T47D (cell line): Measurements from ENCODE around the gene SPAG7.
A peak's percentile ranks its signal among the peaks of the same experiment; 100 is the strongest.

Experiments
- DNase-seq, 2 experiments: peaks; one replicate each; pipeline versions ENCODE4 v3.0.0 to v3.0.0-alpha.2; 2011 to 2012; ENCODE audit warnings: low read depth in 1 of 2, low spot score in 1 of 2
- JUND ChIP-seq: IDR thresholded peaks from 2 replicates; pipeline ENCODE4 v1.6.1; 2012; ENCODE audit warnings: low read depth
- in situ Hi-C: cut with HindIII; loops from 2 replicates; pipeline ENCODE4 v1.10.0; 2016; ENCODE audit warnings: low sequenced_read_pairs, low pct_unique_long_range_greater_than_20kb

SPAG7 gene

GRCh38 chr17:4955091-4955490, 12.5 kb downstream of the SPAG7 start:
- TF ChIP-seq JUND, result no peak
- in situ Hi-C loops, result no loop called here
- no peak for DNase-seq

GRCh38 chr17:4953451-4953961, 14.1 kb downstream of the SPAG7 start:
- no peak for TF ChIP-seq JUND
- DNase-seq, result no peak
- in situ Hi-C loops, result no loop called here

GRCh38 chr17:4951486-4951885, 16.1 kb downstream of the SPAG7 start:
- in situ Hi-C loops, result no loop called here
- TF ChIP-seq JUND, result no peak
- DNase-seq, result no peak

- no peak for DNase-seq
- in situ Hi-C loops, result no loop called here
- no peak for TF ChIP-seq JUND
Measured at GRCh38 chr17:4950746-4951204, 16.8 kb downstream of the SPAG7 start, which contains the start of gene ENO3. Gene ENO3, plus strand, starts transcription at chr17:4951119. Its CDS starts 711 bp downstream, at chr17:4951830.

- in situ Hi-C loops, result no loop called here
- TF ChIP-seq JUND, result no peak
- DNase-seq, result no peak
Measured at GRCh38 chr17:4950075-4950745, 17.4 kb downstream of the SPAG7 start.

- peak in 1 of 2 experiments; percentile 76 for DNase-seq
- in situ Hi-C loops, result no loop called here
- no peak for TF ChIP-seq JUND
Measured at GRCh38 chr17:4949321-4950074, 18.1 kb downstream of the SPAG7 start.

- TF ChIP-seq JUND, result no peak
- DNase-seq, result peak; percentile 84 to 89
- in situ Hi-C loops, result no loop called here
Measured at GRCh38 chr17:4948931-4949320, 18.7 kb downstream of the SPAG7 start.

- peak; percentile 81 to 92 for DNase-seq
- in situ Hi-C loops, result no loop called here
- TF ChIP-seq JUND, result no peak
Measured at GRCh38 chr17:4948166-4948930, 19.3 kb downstream of the SPAG7 start, which contains the start of gene PFN1. Gene PFN1, minus strand, starts transcription at chr17:4948530. Its CDS starts 136 bp downstream, at chr17:4948394.

GRCh38 chr17:4947411-4948165, 20.0 kb downstream of the SPAG7 start:
- in situ Hi-C loops, result no loop called here
- no peak for TF ChIP-seq JUND
- peak in 1 of 2 experiments; percentile 47 for DNase-seq

- in situ Hi-C loops, result no loop called here
Measured at GRCh38 chr17:4947010-4947410, 20.6 kb downstream of the SPAG7 start.

GRCh38 chr17:4946312-4946976, 21.2 kb downstream of the SPAG7 start:
- in situ Hi-C loops, result no loop called here
- no peak for DNase-seq
- TF ChIP-seq JUND, result no peak

More at GRCh38 chr17:4947010-4947410, 20.6 kb downstream of the SPAG7 start:
- no peak for DNase-seq
- no peak for TF ChIP-seq JUND
